B cell (primary cell): ENCODE data around the gene RIPOR3.

ENCODE experiments used
- EZH2 ChIP-seq: IDR thresholded peaks from 2 replicates; pipeline ENCODE4 v1.6.1; 2012; ENCODE audit warnings: borderline replicate concordance, low read depth, mild to moderate bottlenecking, moderate library complexity, low read length; ENCODE audit not compliant: insufficient read depth, poor library complexity, severe bottlenecking
- TF ChIP-seq, protein P1 (sequence below): fragments of 200-600 bp; IDR thresholded peaks from one replicate; pipeline ENCODE4 v1.8.0; 2022; ENCODE audit warnings: antibody characterized with exemption, mild to moderate bottlenecking

DNA sequence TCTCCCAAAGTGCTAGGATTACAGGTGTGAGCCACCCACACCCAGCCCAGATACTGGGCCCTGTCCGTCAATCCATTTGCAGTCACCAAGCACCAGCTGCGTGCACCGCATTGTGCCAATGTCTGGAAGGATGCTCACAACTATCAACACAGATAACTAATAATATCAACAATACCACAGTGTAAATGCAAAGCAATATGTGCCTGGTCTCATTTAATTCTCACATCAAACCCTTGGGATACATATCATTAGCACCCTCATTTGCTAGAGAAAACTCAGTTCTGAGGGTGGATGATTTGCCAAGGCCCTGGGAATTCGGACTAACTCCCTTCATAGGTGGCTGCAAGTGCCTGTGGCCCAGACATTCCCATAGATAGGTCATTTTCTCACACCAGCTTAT, 14.5 kb downstream of the RIPOR3 start:
- TF ChIP-seq, protein P1, sequence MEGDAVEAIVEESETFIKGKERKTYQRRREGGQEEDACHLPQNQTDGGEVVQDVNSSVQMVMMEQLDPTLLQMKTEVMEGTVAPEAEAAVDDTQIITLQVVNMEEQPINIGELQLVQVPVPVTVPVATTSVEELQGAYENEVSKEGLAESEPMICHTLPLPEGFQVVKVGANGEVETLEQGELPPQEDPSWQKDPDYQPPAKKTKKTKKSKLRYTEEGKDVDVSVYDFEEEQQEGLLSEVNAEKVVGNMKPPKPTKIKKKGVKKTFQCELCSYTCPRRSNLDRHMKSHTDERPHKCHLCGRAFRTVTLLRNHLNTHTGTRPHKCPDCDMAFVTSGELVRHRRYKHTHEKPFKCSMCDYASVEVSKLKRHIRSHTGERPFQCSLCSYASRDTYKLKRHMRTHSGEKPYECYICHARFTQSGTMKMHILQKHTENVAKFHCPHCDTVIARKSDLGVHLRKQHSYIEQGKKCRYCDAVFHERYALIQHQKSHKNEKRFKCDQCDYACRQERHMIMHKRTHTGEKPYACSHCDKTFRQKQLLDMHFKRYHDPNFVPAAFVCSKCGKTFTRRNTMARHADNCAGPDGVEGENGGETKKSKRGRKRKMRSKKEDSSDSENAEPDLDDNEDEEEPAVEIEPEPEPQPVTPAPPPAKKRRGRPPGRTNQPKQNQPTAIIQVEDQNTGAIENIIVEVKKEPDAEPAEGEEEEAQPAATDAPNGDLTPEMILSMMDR, result no peak
- TF ChIP-seq EZH2, result no peak
